ENCODE measurements around the gene CFAP20DC. TPM values are rescaled to one million over a fixed set of nuclear protein-coding genes. Genes with fewer than 3 reads are reported as not detected.

The CFAP20DC gene
- total RNA-seq, 1 experiment from 2014 or later, result 1.1 TPM

- Mint-ChIP-seq H3K4me3 (ENCODE audit: unreplicated experiment) (no peak overlapping the region), H3K36me3 (ENCODE audit: insufficient read depth, unreplicated experiment) (no peaks in the 10 kb centered on the region), H3K9me3 (ENCODE audit: unreplicated experiment) (no peaks in the 10 kb centered on the region), H3K27ac (ENCODE audit: low read depth, unreplicated experiment) (no peak overlapping the region), H3K4me1 (ENCODE audit: insufficient read depth, unreplicated experiment) (no peaks in the 10 kb centered on the region), H3K27me3 (ENCODE audit: insufficient read depth, unreplicated experiment) (no peaks in the 10 kb centered on the region)
- POLR2A ChIA-PET, result no interaction called here
- no peak for TF ChIP-seq CTCF (IDR thresholded peaks at IDR 0.05; ENCODE audit: unreplicated experiment)
- CTCF ChIA-PET, result no interaction called here
- no peak for DNase-seq (ENCODE audit: unreplicated experiment)
- BruUV-seq (replicated peaks), result no TSS peak
- intact Hi-C loops (cut with micrococcal nuclease), result no loop called here
These were observed 20.0 kb upstream of the CFAP20DC start for GRCh38 chr3:59069838-59070237.

- intact Hi-C loops (cut with micrococcal nuclease), result no loop called here
- Mint-ChIP-seq H3K4me3 (ENCODE audit: unreplicated experiment) (no peak overlapping the region), H3K36me3 (ENCODE audit: insufficient read depth, unreplicated experiment) (no peaks in the 10 kb centered on the region), H3K4me1 (ENCODE audit: insufficient read depth, unreplicated experiment) (no peaks in the 10 kb centered on the region), H3K27ac (ENCODE audit: low read depth, unreplicated experiment) (no peak overlapping the region), H3K9me3 (ENCODE audit: unreplicated experiment) (no peaks in the 10 kb centered on the region), H3K27me3 (ENCODE audit: insufficient read depth, unreplicated experiment) (peaks cover 20% of the 10 kb centered on the region)
- BruUV-seq (replicated peaks), result no TSS peak
- ChIA-PET POLR2A (no interaction called here), CTCF (interaction anchor here (1.3 to 1.4 kb wide), 2 partner anchors 14 to 425 kb away, joined by 3 read pairs; no protein-coding TSS in a partner anchor)
- DNase-seq (ENCODE audit: unreplicated experiment), result no peak
- no peak for TF ChIP-seq CTCF (IDR thresholded peaks at IDR 0.05; ENCODE audit: unreplicated experiment)
These were observed 15.4 kb upstream of the CFAP20DC start for GRCh38 chr3:59065240-59065639.

DNA sequence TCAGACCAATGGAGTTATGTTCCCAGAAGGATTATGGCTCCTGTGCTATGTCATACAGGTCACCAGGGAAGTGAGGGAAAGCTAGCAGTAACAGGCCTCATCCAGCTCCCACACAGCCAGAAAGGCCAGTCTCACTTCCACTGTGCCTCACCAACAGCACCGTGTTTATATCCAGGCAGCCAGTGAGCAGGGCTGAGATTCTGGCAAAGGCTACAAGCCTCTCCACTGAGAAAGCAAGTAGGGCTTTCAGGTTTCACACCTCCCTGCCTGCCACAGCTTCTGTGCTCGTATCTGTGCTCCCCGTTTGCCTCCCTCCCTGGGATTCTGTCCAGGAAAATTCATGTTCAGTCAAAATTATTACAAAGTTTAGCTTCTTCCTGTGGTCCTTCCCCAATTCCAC lies 14.9 kb upstream of the CFAP20DC start:
- Mint-ChIP-seq H3K4me1 (ENCODE audit: insufficient read depth, unreplicated experiment) (no peaks in the 10 kb centered on the region), H3K9me3 (ENCODE audit: unreplicated experiment) (no peaks in the 10 kb centered on the region), H3K36me3 (ENCODE audit: insufficient read depth, unreplicated experiment) (no peaks in the 10 kb centered on the region), H3K27ac (ENCODE audit: low read depth, unreplicated experiment) (no peak overlapping the region), H3K4me3 (ENCODE audit: unreplicated experiment) (no peak overlapping the region), H3K27me3 (ENCODE audit: insufficient read depth, unreplicated experiment) (peaks cover 23% of the 10 kb centered on the region)
- no peak for DNase-seq (ENCODE audit: unreplicated experiment)
- ChIA-PET POLR2A (no interaction called here), CTCF (interaction anchor here (0.6 to 1.3 kb wide), 4 partner anchors 10 to 425 kb away, joined by 3 to 4 read pairs (median 3); no protein-coding TSS in a partner anchor)
- TF ChIP-seq CTCF (IDR thresholded peaks at IDR 0.05; ENCODE audit: unreplicated experiment), result no peak
- no TSS peak for BruUV-seq (replicated peaks)
- intact Hi-C loops (cut with micrococcal nuclease), result no loop called here

- Mint-ChIP-seq H3K36me3 (ENCODE audit: insufficient read depth, unreplicated experiment) (no peaks in the 10 kb centered on the region), H3K27me3 (ENCODE audit: insufficient read depth, unreplicated experiment) (peaks cover 23% of the 10 kb centered on the region), H3K27ac (ENCODE audit: low read depth, unreplicated experiment) (no peak overlapping the region), H3K4me3 (ENCODE audit: unreplicated experiment) (no peak overlapping the region), H3K4me1 (ENCODE audit: insufficient read depth, unreplicated experiment) (no peaks in the 10 kb centered on the region), H3K9me3 (ENCODE audit: unreplicated experiment) (no peaks in the 10 kb centered on the region)
- DNase-seq (ENCODE audit: unreplicated experiment), result no peak
- intact Hi-C loops (cut with micrococcal nuclease), result no loop called here
- ChIA-PET POLR2A (no interaction called here), CTCF (interaction anchor here (0.6 to 1.3 kb wide), 5 partner anchors 9 to 424 kb away, joined by 3 to 4 read pairs (median 3); no protein-coding TSS in a partner anchor)
- no peak for TF ChIP-seq CTCF (IDR thresholded peaks at IDR 0.05; ENCODE audit: unreplicated experiment)
- BruUV-seq (replicated peaks), result no TSS peak
These were observed 14.5 kb upstream of the CFAP20DC start for GRCh38 chr3:59064276-59064675.

Measured in MCF 10A (cell line).